RWPE1 (cell line): Measurements from ENCODE around the gene NLGN1.

Source experiments
- CTCF ChIA-PET: fragments of 350-600 bp; sonication (Branson Sonifier 250); formaldehyde crosslinking; extraction: SDS; loops from one replicate; lab custom pipeline; 2021; lab: Yijun Ruan, JAX
- POLR2A ChIA-PET: fragments of 400-600 bp; formaldehyde crosslinking; extraction: SDS; loops from one replicate; lab custom pipeline; 2020; ENCODE audit warnings: antibody characterized with exemption; ENCODE audit not compliant: low non-redundant PET; lab: Yijun Ruan, JAX
- DNase-seq: peaks from one replicate; pipeline ENCODE4 v3.0.0; 2012; ENCODE audit warnings: low spot score
- H3K27ac ChIP-seq: fragments of 450-650 bp; 2 replicates; pipeline ENCODE4 v1.5.1; 2017
- TF ChIP-seq, protein P1 (sequence below): fragments of 450-650 bp; conservative IDR thresholded peaks from 2 replicates; pipeline ENCODE4 v1.5.1; 2017; ENCODE audit warnings: low read depth, mild to moderate bottlenecking

NLGN1 gene

DNA sequence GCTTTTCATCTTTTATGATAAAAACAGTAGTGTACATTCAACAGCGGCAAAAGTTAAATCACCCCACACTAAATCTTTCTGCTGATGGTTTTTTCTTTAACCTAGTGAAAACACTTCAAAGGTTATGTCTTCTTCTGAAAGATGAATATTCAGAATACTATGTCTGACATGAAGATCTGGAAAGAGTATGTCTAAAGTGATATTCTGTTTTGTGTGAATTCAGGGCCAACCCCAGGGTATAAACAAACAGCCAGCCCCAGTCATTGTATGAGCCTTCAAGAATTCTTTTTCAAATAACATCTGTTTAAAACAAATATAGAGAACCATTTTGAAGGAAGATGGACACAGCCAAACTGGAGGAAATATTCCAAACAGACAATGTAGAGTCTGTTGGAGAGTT, 880.5 kb downstream of the NLGN1 start:
- ChIA-PET POLR2A (no interaction called here), CTCF (no interaction called here)
- H3K27ac ChIP-seq = no peak overlapping the region
- no peak for DNase-seq
- TF ChIP-seq, protein P1, sequence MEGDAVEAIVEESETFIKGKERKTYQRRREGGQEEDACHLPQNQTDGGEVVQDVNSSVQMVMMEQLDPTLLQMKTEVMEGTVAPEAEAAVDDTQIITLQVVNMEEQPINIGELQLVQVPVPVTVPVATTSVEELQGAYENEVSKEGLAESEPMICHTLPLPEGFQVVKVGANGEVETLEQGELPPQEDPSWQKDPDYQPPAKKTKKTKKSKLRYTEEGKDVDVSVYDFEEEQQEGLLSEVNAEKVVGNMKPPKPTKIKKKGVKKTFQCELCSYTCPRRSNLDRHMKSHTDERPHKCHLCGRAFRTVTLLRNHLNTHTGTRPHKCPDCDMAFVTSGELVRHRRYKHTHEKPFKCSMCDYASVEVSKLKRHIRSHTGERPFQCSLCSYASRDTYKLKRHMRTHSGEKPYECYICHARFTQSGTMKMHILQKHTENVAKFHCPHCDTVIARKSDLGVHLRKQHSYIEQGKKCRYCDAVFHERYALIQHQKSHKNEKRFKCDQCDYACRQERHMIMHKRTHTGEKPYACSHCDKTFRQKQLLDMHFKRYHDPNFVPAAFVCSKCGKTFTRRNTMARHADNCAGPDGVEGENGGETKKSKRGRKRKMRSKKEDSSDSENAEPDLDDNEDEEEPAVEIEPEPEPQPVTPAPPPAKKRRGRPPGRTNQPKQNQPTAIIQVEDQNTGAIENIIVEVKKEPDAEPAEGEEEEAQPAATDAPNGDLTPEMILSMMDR = no peak

DNA sequence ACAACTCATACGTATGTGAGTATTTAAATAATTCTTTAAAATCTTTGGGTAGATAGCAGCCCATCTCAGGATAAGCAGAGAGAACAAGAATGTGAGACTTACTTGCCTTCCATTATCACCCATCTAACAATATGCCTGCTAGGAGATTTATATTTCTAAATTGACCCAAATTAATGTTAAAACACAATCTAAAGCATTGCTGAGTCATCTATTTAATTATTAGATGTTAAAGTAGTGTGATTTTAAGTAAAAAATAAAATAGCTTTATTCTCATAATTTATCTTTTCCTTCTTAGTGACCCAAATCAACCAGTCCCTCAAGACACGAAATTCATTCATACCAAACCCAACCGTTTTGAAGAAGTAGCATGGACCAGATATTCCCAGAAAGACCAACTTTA, 882.6 kb downstream of the NLGN1 start:
- POLR2A ChIA-PET = no interaction called here
- H3K27ac ChIP-seq = no peak overlapping the region
- TF ChIP-seq, protein P1 = no peak
- CTCF ChIA-PET = no interaction called here
- DNase-seq = no peak

DNA sequence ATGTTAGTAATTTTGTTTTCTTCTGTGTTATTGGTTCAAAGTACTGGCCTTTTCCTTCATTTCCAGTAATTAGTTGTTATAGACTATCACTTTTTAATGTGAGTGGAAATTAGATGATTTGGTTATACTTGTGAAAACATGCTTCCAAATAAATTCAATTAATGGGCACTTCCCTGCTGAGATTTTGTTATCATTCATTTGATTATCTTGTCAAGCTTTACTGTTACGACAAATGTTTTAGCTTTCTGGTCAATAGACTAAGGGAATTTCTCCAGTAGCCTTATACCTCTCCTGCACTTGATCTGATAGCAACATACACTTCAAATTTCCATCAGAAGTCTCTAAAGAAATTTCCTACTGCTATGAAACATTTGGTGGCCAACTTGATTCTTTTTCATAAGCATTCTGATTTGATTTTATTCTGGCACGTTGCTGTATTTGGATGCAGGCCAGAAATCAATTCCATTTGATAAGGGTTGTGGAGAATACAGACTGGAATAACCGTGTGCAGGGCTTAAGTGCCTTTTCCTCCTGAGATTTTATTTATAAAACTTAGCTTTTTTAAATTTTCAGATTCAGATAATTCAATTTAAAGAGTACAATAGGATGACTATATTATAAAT, 887.8 kb downstream of the NLGN1 start:
- no peak overlapping the region for H3K27ac ChIP-seq
- no peak for DNase-seq
- CTCF ChIA-PET = no interaction called here
- POLR2A ChIA-PET = no interaction called here
- TF ChIP-seq, protein P1 = no peak

DNA sequence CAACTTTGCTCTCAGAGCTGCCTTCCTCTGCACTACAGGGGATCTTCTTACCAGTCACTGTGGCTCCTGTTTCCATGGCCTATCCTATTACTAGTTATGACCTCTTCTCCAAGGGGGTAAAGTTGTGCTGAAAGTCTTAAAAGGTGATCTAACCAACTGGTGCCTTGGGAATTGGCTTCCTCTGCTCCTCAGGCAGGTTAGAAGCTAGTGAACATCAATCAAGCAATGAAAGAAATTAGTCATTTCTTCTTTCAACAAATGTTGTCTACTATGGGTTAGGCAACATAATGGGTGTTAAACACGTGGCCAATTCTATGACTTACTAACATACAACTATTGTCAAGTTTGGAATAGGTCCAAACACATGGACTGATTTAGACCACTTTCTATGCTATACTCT, 890.2 kb downstream of the NLGN1 start:
- ChIA-PET POLR2A (no interaction called here), CTCF (interaction anchor here (0.7 kb wide), 1 partner anchor 1558 kb away, joined by 3 read pairs; no protein-coding TSS in a partner anchor)
- TF ChIP-seq, protein P1 = no peak
- H3K27ac ChIP-seq = no peak overlapping the region
- DNase-seq = no peak

DNA sequence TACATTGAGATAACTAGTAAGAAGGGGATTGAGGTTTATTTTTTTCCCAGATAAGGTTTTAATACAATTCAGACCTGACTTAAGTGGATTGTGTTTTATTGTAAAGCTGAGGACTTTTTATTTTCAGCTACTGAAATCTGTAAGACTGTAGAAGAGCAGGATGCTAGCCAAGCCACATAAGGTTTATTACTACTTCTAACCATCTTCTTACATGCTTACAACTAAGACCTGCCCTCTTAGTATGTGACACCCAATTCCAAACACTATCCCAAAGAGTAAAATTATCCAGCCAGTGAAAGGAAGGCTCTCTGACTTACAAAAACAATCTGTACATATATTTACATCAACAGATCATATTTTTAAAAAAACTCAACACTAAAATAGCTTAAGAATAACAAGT, 897.1 kb downstream of the NLGN1 start:
- no peak overlapping the region for H3K27ac ChIP-seq
- ChIA-PET POLR2A (no interaction called here), CTCF (no interaction called here)
- TF ChIP-seq, protein P1 = no peak
- no peak for DNase-seq

DNA sequence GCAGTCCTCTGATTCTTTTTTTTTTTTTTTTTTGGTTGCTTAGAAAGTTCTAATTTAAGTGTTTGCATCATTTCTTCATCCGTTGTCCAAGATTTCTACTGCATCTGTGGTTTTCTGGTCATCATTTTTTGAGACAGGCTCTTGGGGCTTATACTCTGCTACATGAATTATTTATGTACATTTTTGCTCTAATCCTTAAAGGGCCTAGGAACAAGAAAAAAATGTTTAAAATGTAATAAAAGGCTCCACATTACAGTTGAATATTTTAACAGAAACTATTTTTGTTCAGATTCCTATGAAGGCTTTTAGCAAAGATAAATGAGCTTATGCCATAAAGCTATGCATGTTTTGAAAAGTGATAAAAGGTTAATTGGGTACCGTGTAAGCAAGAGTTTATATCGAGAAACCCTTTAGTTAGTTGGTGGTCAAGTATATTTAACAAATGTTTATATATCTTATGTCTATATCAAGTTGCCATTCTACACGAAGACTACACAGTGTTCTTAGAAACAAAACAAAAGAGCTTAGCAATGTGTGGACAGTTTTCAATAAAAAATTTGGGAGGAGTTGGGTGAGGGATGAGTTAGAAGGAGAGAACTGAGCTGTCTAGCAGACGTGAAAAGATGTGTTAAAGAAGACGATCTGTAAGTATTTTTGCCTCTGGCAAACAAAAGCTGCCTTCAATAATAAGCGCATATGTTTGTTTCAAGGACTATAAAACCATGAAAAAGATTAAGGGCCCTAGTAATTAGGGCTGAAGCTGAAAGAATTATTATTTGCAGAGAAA, 898.0 kb downstream of the NLGN1 start:
- CTCF ChIA-PET = interaction anchor here (0.7 kb wide), 1 partner anchor 1437 kb away, joined by 3 read pairs; no protein-coding TSS in a partner anchor
- no peak overlapping the region for H3K27ac ChIP-seq
- DNase-seq = no peak
- POLR2A ChIA-PET = no interaction called here
- TF ChIP-seq, protein P1 = no peak
